VCaP (cell line): ENCODE results near the gene PHACTR1.

Experiments
- H3K27ac ChIP-seq: fragments of 450-650 bp; 2 replicates; pipeline ENCODE4 v1.5.1; 2017
- CTCF ChIP-seq: fragments of 450-650 bp; conservative IDR thresholded peaks from 2 replicates; pipeline ENCODE4 v1.5.1; 2017; ENCODE audit warnings: mild to moderate bottlenecking, moderate library complexity

The PHACTR1 gene

DNA sequence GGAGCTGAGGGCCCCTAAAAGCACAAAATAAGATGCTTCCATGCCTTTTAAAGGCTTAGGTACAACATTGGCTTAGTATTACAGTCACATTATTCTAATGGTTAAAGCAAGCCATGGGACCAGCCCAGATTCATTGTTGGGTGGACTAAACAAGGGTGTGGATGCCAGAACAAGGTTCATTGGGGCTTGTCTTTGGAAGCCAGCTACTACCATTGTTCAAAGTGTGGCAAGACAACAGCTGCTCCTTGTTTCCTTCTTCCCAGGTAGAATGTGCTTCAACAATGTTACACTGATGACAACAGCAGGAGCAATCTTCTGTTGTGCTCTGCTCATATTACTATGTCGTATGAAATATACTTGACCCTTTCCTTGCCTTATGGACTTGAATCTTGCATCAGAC, 350.3 kb downstream of the PHACTR1 start:
- TF ChIP-seq CTCF: no peak
- no peak overlapping the region for H3K27ac ChIP-seq

DNA sequence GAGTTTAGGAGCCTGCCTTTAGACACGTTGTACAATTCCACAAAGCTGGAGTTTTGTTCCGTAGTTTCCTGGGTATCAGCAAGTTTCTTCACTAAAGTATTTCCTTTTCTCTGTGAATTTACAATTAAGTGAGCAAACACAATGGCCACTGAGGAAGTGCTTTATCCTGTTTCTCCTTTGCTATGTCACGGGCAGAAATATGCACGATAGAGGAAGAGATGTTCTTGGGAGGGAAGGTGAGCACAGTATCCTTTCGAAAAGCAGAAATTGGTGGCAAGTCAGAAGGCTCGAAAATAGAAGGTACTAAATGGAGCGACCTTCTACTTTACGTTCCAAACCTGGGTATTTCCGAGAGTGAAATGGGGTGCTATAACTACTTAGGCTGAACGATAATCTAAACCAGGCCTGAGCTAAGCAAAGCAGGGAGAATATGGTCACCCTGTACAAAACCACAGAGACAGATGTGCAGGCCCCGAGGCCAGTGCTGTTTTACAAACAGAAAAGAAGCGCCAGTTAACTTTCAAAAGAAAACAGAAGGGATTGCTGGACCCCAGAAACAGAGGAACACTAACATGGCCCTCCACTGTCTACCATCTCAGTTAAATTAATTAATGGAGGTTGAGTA, 352.1 kb downstream of the PHACTR1 start:
- no peak overlapping the region for H3K27ac ChIP-seq

DNA sequence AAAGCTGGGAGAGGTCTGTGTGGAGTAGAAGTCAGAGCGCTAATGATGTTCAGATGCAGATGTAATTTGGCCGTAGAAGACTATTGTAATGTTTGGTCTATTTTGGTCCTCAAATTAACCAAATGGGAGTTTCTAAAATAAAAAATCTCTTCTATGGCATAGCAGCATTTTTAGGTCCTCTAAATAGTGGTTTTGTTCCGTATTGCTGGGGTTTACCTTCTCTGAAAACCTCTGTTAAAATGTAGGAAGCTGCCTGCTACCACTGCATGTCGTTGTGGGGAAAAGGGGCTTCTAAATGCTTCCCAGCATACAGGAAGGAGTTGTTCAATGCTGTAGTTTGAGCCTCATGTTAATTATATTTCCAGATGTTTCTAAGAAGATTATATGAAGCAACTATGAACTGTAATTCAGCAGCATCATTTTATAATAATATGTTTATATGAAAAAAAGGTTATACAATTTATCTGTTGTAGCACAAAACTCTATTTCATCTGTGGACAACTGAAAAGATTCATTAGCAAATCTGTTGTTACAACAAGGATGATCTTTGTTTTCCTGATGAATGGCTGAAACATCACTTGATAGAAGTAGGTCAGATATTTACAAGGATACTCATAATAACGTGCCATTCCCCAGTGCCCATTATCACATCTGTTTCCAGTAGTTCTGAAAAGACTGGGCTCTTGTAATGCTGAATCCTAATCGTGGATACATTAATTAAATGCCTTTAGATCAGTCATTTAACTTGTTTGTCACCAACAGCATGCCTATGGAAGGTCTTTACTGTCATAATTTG, 355.2 kb downstream of the PHACTR1 start:
- H3K27ac ChIP-seq: no peak overlapping the region
- TF ChIP-seq CTCF: no peak

More for the DNA sequence above, 352.1 kb downstream of the PHACTR1 start:
- no peak for TF ChIP-seq CTCF

DNA sequence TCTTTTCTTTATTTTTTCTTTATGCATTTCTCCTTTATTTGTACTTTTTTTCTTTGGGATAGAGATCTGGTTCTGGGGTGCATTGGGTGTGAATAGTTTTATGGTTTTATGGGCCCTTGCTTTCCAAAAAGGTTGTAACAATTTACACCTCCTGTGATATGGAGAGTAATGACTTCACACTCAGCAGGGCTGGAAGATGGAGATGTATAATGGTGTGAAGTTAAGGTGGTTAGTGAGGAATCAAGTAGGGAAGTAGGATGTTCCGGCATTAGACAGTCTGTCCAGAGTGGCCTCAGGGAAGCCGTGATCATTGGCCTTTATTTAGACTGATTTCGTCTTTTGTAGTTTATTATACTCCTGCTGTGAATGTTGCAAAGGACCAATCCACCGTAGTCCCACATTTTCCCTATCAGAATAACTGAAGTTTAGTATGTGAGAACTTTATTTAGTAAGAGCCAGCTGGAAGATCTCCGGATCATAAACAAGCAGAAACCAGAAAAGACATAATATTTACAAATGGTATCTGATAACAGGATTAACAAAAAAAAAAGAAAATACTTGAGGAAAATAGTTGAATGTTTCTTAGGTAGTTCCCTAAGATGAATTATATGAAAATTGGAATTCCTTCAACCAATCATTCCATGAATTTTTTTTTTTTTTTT, 356.2 kb downstream of the PHACTR1 start:
- no peak overlapping the region for H3K27ac ChIP-seq

DNA sequence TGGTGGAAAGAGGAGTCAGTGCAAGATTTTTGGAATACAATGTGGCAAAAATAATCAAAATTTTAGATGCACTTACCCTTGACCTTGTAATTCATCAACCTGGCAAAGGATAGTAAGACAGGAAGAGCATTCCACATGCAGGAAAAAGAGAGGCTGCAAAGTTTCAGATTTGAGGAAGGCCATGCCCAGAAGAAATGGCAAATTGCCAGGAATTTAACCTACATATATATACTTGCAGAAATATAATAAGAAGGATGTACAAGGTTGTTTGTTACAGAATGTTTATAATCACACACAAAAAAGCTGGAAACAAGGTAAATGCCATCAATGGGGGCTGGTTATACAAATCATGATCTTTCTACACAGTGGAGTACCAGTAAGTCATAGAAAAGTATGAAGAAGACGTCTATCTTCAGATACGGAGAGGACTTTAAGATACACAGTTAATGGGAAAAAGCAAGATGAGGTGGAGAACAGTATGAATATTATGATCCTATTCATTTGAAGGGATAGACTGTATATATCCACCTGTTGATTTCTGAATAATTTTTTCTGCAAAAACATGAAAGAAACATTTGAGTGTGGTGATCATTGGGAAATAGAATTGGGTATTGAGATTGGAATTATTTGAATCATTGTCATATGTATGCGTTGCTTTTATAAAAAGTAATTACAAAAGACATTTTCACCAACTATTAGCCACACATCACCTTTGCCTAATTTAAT, 358.0 kb downstream of the PHACTR1 start:
- no peak overlapping the region for H3K27ac ChIP-seq
- no peak for TF ChIP-seq CTCF

More for the DNA sequence above, 356.2 kb downstream of the PHACTR1 start:
- no peak for TF ChIP-seq CTCF

GRCh38 chr6:13075141-13075845, 358.7 kb downstream of the PHACTR1 start:
- H3K27ac ChIP-seq: no peak overlapping the region
- no peak for TF ChIP-seq CTCF
